Adipose tissue (tissue), 3 donors: Measurements from ENCODE around the gene BUD31. TPM values are rescaled to one million over a fixed set of nuclear protein-coding genes. Genes with fewer than 3 reads are reported as not detected.
"Not testable (repeated sequence)": the region's sequence is repeated elsewhere in the genome, so short reads cannot be mapped to it uniquely, and the experiment has no call there.

Experiments
- H3K27ac ChIP-seq: one replicate; pipeline ENCODE4 v1.5.1; 2013; ENCODE audit warnings: low read depth, low read length
- WGBS, 3 donors: extraction: QIAGEN DNeasy Blood & Tissue Kit; methylation state at CpG; one replicate each; pipeline ENCODE4 v1.1.7; 2013; 5-methylcytosine and 5-hydroxymethylcytosine counted together
- polyA plus RNA-seq, 3 donors: library from polyadenylated mRNA; stranded (reverse); fragments of 200-250 nt; gene quantifications; one replicate each; pipeline ENCODE4 v1.2.3, GENCODE V29; 2013
- donor health status: healthy with polysubstance abuse.
- donor health status: Bipolar disorder and iron deficiency.
- donor health status: healthy.

BUD31 gene
- polyA plus RNA-seq, 3 donors, result 58.2 to 105 (median 76.8) TPM

GRCh38 chr7:99379693-99380031 lies 29.1 kb upstream of the BUD31 start:
- H3K27ac ChIP-seq, result peak overlapping the region; percentile 68
- 24 to 67% (median 38%) methylated on average over 7 of the region's 7 CpGs for WGBS, 3 donors

GRCh38 chr7:99380032-99380822 lies 28.5 kb upstream of the BUD31 start:
- 12 to 71% (median 13%) methylated on average over 12 of the region's 12 CpGs for WGBS, 3 donors
- peak overlapping the region; percentile 68 for H3K27ac ChIP-seq

GRCh38 chr7:99380823-99381663 lies 27.7 kb upstream of the BUD31 start:
- no peak overlapping the region for H3K27ac ChIP-seq
- 57 to 74% (median 57%) methylated on average over 16 of the region's 16 CpGs for WGBS, 3 donors

GRCh38 chr7:99381664-99382075 lies 27.1 kb upstream of the BUD31 start:
- no peak overlapping the region for H3K27ac ChIP-seq
- 60 to 65% (median 64%) methylated on average over 7 of the region's 7 CpGs for WGBS, 3 donors

GRCh38 chr7:99383203-99383602 lies 25.6 kb upstream of the BUD31 start:
- 90 to 92% (median 91%) methylated on average over 10 of the region's 10 CpGs for WGBS, 3 donors
- no peak overlapping the region for H3K27ac ChIP-seq

GRCh38 chr7:99383791-99384370 lies 24.9 kb upstream of the BUD31 start:
- WGBS, 3 donors, result 88 to 94% (median 93%) methylated on average over 13 of the region's 13 CpGs
- no peak overlapping the region for H3K27ac ChIP-seq

- no peak overlapping the region for H3K27ac ChIP-seq
- 81 to 90% (median 87%) methylated on average over 4 of the region's 4 CpGs for WGBS, 3 donors
These were observed 24.2 kb upstream of the BUD31 start for GRCh38 chr7:99384523-99384922.

- WGBS, 3 donors, result 62 to 90% (median 63%) methylated on average over 8 of the region's 8 CpGs
- H3K27ac ChIP-seq, result no peak overlapping the region
These were observed 23.2 kb upstream of the BUD31 start for GRCh38 chr7:99385564-99385963.

GRCh38 chr7:99386584-99387238 lies 22.1 kb upstream of the BUD31 start:
- no peak overlapping the region for H3K27ac ChIP-seq
- WGBS, 3 donors, result 89 to 92% (median 89%) methylated on average over 9 of the region's 9 CpGs

GRCh38 chr7:99387239-99387635 lies 21.5 kb upstream of the BUD31 start:
- not testable (repeated sequence) for H3K27ac ChIP-seq
- 84 to 99% (median 86%) methylated on average over 14 of the region's 14 CpGs for whole genome bisulfite sequencing, 3 donors

GRCh38 chr7:99387912-99388311 lies 20.9 kb upstream of the BUD31 start:
- WGBS, 3 donors, result 94 to 96% (median 95%) methylated on average over 20 of the region's 20 CpGs

GRCh38 chr7:99389772-99390171 lies 19.0 kb upstream of the BUD31 start:
- 90 to 91% (median 91%) methylated on average over 13 of the region's 13 CpGs for WGBS, 3 donors
- H3K27ac ChIP-seq, result no peak overlapping the region

More at GRCh38 chr7:99387912-99388311, 20.9 kb upstream of the BUD31 start:
- H3K27ac ChIP-seq, result no peak overlapping the region

- WGBS, 3 donors, result 92 to 94% (median 93%) methylated on average over 20 to 23 of the region's 23 CpGs
These were observed 17.7 kb upstream of the BUD31 start for GRCh38 chr7:99390941-99391602.

GRCh38 chr7:99392046-99392445 lies 16.7 kb upstream of the BUD31 start:
- no peak overlapping the region for H3K27ac ChIP-seq
- 64 to 92% (median 86%) methylated on average over 8 of the region's 8 CpGs for WGBS, 3 donors

More at GRCh38 chr7:99390941-99391602, 17.7 kb upstream of the BUD31 start:
- H3K27ac ChIP-seq, result no peak overlapping the region

GRCh38 chr7:99392659-99393354 lies 16.0 kb upstream of the BUD31 start:
- H3K27ac ChIP-seq, result peak overlapping the region; percentile 13
- 2 to 13% (median 9%) methylated on average over 67 to 68 of the region's 68 CpGs for whole genome bisulfite sequencing, 3 donors

- WGBS, 3 donors, result 30 to 61% (median 50%) methylated on average over 30 of the region's 30 CpGs
- H3K27ac ChIP-seq, result no peak overlapping the region
These were observed 15.2 kb upstream of the BUD31 start for GRCh38 chr7:99393355-99394187.

- H3K27ac ChIP-seq, result no peak overlapping the region
- WGBS, 3 donors, result 88 to 98% (median 89%) methylated on average over 4 of the region's 4 CpGs
These were observed 14.6 kb upstream of the BUD31 start for GRCh38 chr7:99394188-99394502.
